ENCODE data around the gene TREH. TPM values are rescaled to one million over a fixed set of nuclear protein-coding genes. Genes with fewer than 3 reads are reported as not detected.

TREH gene
- total and polyA plus RNA-seq, 2 of the 8 experiments (the other 6 are each of a cell fraction or from before 2014, with no cell fraction given) = 0.03 TPM; not detected in 1

DNA sequence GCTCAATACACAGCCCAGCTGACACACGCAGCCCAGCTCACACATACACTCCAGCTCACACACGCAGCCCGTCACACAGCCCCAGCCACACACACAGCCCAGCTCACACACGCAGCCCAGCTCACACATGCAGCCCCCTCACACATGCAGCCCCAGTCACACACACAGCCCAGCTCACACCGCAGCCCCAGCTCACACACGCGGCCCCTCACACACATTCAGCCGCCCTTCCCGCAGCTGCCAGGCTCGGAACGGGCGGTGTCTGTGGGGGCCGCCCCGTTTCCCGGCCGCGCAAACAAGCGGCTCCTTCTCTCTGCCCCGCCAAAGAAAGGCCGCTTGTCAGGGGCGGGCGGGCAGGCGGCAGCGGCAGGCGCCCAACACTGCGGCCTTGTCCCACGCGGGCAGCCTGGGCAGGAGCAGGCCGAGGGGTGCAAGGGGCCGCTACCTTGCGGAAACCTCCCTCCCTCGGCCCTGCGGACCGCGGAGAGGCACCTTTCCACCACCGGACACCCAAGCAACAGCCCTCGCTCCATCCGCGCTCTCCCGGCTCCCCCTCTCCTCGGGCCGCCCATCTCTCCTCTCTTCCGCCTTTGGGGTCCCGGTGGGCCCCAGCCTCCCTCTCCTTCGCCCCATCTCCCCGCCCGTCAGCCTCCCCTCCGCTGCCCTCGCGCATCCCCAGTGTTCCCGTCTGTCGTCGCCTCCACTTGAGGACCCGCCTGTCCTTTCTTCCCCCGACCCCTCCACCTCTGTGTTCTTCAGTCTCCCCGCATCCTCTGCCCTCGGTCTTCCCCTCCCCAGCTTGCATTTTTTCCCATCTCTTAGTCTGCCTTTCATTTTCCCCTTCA is 69.8 kb downstream of the TREH start (continued):
- TF ChIP-seq, protein P1, sequence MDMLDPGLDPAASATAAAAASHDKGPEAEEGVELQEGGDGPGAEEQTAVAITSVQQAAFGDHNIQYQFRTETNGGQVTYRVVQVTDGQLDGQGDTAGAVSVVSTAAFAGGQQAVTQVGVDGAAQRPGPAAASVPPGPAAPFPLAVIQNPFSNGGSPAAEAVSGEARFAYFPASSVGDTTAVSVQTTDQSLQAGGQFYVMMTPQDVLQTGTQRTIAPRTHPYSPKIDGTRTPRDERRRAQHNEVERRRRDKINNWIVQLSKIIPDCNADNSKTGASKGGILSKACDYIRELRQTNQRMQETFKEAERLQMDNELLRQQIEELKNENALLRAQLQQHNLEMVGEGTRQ (IDR thresholded peaks at IDR 0.05; ENCODE audit: low read length) = no peak
- no peak for TF ChIP-seq CHD2 (IDR thresholded peaks at IDR 0.05; ENCODE audit: low read length)
- 0 out of 2 replicates have a peak, but pooled peaks have one; percentile 30 for TF ChIP-seq MAX (IDR thresholded peaks at IDR 0.05)
- TF ChIP-seq SIX5 (IDR thresholded peaks at IDR 0.05; ENCODE audit: low read depth, low read length) = no peak
- no peak for TF ChIP-seq MAFK (IDR thresholded peaks at IDR 0.05; ENCODE audit: low read depth, low read length)
- TF ChIP-seq KDM4A (IDR thresholded peaks at IDR 0.05; ENCODE audit: low read depth, low read length, severe bottlenecking) = peak; percentile 41
- TF ChIP-seq RNF2 (IDR thresholded peaks at IDR 0.05; ENCODE audit: borderline replicate concordance, low read depth, low read length, missing control alignments, poor library complexity, severe bottlenecking) = peak; percentile 45
- peak; percentile 82; the same call in 1 of the 2 replicates for TF ChIP-seq CBX8 (IDR thresholded peaks at IDR 0.05; ENCODE audit: borderline replicate concordance, low read depth, low read length)
